HepG2 (cell line): ENCODE data around the gene SNN. TPM values are rescaled to one million over a fixed set of nuclear protein-coding genes. Genes with fewer than 3 reads are reported as not detected.

Experiments used
- ATAC-seq: fragments of 200-7000 bp; cut with Tn5 transposase; 3 replicates; pipeline ENCODE4 v1.9.1; 2020; ENCODE audit warnings: mild to moderate bottlenecking, moderate library complexity
- BruUV-seq: library from RNA; stranded (reverse); fragments of 400-500 nt; replicated peaks from 2 replicates; lab custom pipeline; 2021; lab: Mats Ljungman, UMichigan
- CTCF ChIA-PET: fragments of 300-600 bp; formaldehyde crosslinking; extraction: SDS; loops from one replicate; lab custom pipeline; 2021; ENCODE audit warnings: low total read pairs, inconsistent platforms, low intra/inter-chr PET ratio; lab: Yijun Ruan, JAX
- POLR2A ChIA-PET: fragments of 350-600 bp; sonication (Branson Sonifier 250); formaldehyde crosslinking; loops from one replicate; lab custom pipeline; 2020; ENCODE audit warnings: antibody characterized with exemption, inconsistent platforms; lab: Yijun Ruan, JAX
- DNase-seq: peaks from one replicate; pipeline ENCODE4 v3.0.0-alpha.2; 2015; ENCODE audit warnings: low spot score
- FAIRE-seq: peaks from 3 replicates; lab custom pipeline; 2011; peaks lifted over from hg19 to GRCh38; lab: Jason Lieb, UNC
- H2AFZ ChIP-seq: one replicate; pipeline ENCODE4 v1.6.1; 2011; ENCODE audit warnings: low read length, inconsistent platforms
- H3K27ac ChIP-seq: fragments of 300-600 bp; 3 replicates; pipeline ENCODE4 v1.8.0; 2011; ENCODE audit warnings: mixed run types, mild to moderate bottlenecking, mixed read lengths, low read length, inconsistent platforms; ENCODE audit not compliant: insufficient read depth; ENCODE audit errors: extremely low read length
- H3K27me3 ChIP-seq, 2 experiments: fragments of 200-600 bp in 1 of 2; 2 replicates in 1 of 2; 3 replicates in 1 of 2; pipeline versions ENCODE4 v1.6.0 to v1.8.0; 2011; ENCODE audit warnings: low read length in 2 of 2, mild to moderate bottlenecking in 2 of 2, moderate library complexity in 2 of 2, inconsistent platforms in 1 of 2; ENCODE audit not compliant: insufficient read depth in 2 of 2, control insufficient read depth in 1 of 2
- H3K36me3 ChIP-seq, 2 experiments: fragments of 200-600 bp in 1 of 2; replicated peaks in 1 of 2; 2 replicates in 1 of 2; 3 replicates in 1 of 2; pipeline versions ENCODE4 v1.5.1 to v1.8.0; 2011; ENCODE audit warnings: low read length in 2 of 2, inconsistent platforms in 1 of 2; ENCODE audit not compliant: insufficient read depth in 2 of 2, control insufficient read depth in 1 of 2
- H3K4me1 ChIP-seq: 2 replicates; pipeline ENCODE4 v1.5.1; 2012; ENCODE audit warnings: low read length, inconsistent platforms; ENCODE audit not compliant: insufficient read depth
- H3K4me2 ChIP-seq: 2 replicates; pipeline ENCODE4 v1.6.0; 2011; ENCODE audit warnings: low read depth, low read length, inconsistent platforms
- H3K4me3 ChIP-seq, 3 experiments: fragments of 200-600 bp in 1 of 3; sonication (generic), shearing (Covaris generic) in 1 of 3; replicated peaks in 1 of 3; 2 replicates each; pipeline ENCODE4 v1.5.1; 2011 to 2016; ENCODE audit warnings: low read length in 3 of 3, inconsistent platforms in 2 of 3, low read depth in 2 of 3, mild to moderate bottlenecking in 2 of 3, control low read depth in 1 of 3, mixed read lengths in 1 of 3; ENCODE audit not compliant: insufficient read depth in 1 of 3
- H3K79me2 ChIP-seq: one replicate; pipeline ENCODE4 v1.6.1; 2011; ENCODE audit warnings: low read length, inconsistent platforms; ENCODE audit not compliant: insufficient read depth
- H3K9ac ChIP-seq: 2 replicates; pipeline ENCODE4 v1.6.0; 2011; ENCODE audit warnings: mild to moderate bottlenecking, low read depth, low read length, inconsistent platforms; ENCODE audit not compliant: insufficient read depth
- H3K9me3 ChIP-seq: 2 replicates; pipeline ENCODE4 v1.5.1; 2012; ENCODE audit warnings: mild to moderate bottlenecking, low read length
- H4K20me1 ChIP-seq: 2 replicates; pipeline ENCODE4 v1.6.0; 2011; ENCODE audit warnings: inconsistent platforms, mild to moderate bottlenecking, low read length, moderate library complexity; ENCODE audit not compliant: insufficient read depth
- EP300 ChIP-seq, 3 experiments: sonication (generic) in 1 of 3; formaldehyde crosslinking in 1 of 3; IDR thresholded peaks; 2 replicates each; pipeline versions ENCODE4 v1.5.1 to v1.6.1; 2011 to 2020; ENCODE audit warnings: low read depth in 2 of 3, low read length in 2 of 3, borderline replicate concordance in 1 of 3, improper control_type of control experiment in 1 of 3, mild to moderate bottlenecking in 1 of 3, missing genetic modification reagents in 1 of 3, moderate library complexity in 1 of 3
- KAT7 ChIP-seq: IDR thresholded peaks from 2 replicates; pipeline ENCODE4 v1.6.1; 2018; ENCODE audit warnings: borderline replicate concordance, missing compliant biosample characterization
- KAT8 ChIP-seq: IDR thresholded peaks from 2 replicates; pipeline ENCODE4 v1.6.1; 2016; ENCODE audit warnings: missing genetic modification reagents, missing compliant biosample characterization
- NKX3-1 ChIP-seq: sonication (generic); formaldehyde crosslinking; IDR thresholded peaks from 2 replicates; pipeline ENCODE4 v1.5.0; 2020; ENCODE audit warnings: missing genetic modification reagents
- THAP11 ChIP-seq: IDR thresholded peaks from 2 replicates; pipeline ENCODE4 v1.6.1; 2016; ENCODE audit warnings: missing biosample characterization, missing genetic modification reagents
- ZNF18 ChIP-seq: sonication (generic); formaldehyde crosslinking; IDR thresholded peaks from 2 replicates; pipeline ENCODE4 v1.8.0; 2022; ENCODE audit warnings: mild to moderate bottlenecking, missing genetic modification reagents; ENCODE audit not compliant: insufficient replicate concordance
- ZNF232 ChIP-seq: sonication (generic); formaldehyde crosslinking; IDR thresholded peaks from 2 replicates; pipeline ENCODE4 v1.4.0; 2020; ENCODE audit warnings: missing genetic modification reagents, borderline replicate concordance
- ZNF496 ChIP-seq: sonication (generic); formaldehyde crosslinking; IDR thresholded peaks from 2 replicates; pipeline ENCODE4 v1.8.1; 2023; ENCODE audit warnings: mild to moderate bottlenecking, moderate library complexity, missing genetic modification reagents; ENCODE audit not compliant: insufficient replicate concordance
- ZNF660 ChIP-seq: sonication (generic); formaldehyde crosslinking; IDR thresholded peaks from 2 replicates; pipeline ENCODE4 v1.5.1; 2020; ENCODE audit warnings: mild to moderate bottlenecking, low read depth, missing genetic modification reagents, borderline replicate concordance
- ZNF670 ChIP-seq: sonication (generic); formaldehyde crosslinking; IDR thresholded peaks from 2 replicates; pipeline ENCODE4 v1.8.0; 2022; ENCODE audit warnings: mild to moderate bottlenecking, missing genetic modification reagents, borderline replicate concordance
- ZNF878 ChIP-seq: sonication (generic); formaldehyde crosslinking; IDR thresholded peaks from 2 replicates; pipeline ENCODE4 v1.8.1; 2023; ENCODE audit warnings: mild to moderate bottlenecking, missing genetic modification reagents, moderate library complexity
- WGBS: methylation state at CpG from one replicate; pipeline ENCODE4 v1.1.6; 2017; ENCODE audit warnings: low lambda C conversion rate; 5-methylcytosine and 5-hydroxymethylcytosine counted together
- in situ Hi-C: cut with HindIII; loops from 2 replicates; pipeline ENCODE4 v1.10.0; 2017; ENCODE audit warnings: low pct_unique_long_range_greater_than_20kb; ENCODE audit not compliant: extremely low pct_ligation_motif_present
- intact Hi-C: fragments of 100-400 bp; cut with micrococcal nuclease; formaldehyde crosslinking; loops from one replicate; pipeline ENCODE4 v1.10.0; 2022; ENCODE audit not compliant: unreplicated experiment
- polyA plus RNA-seq, 8 experiments: library from polyadenylated mRNA; depleted of rRNA in 3 of 8; stranded (reverse) in 7 of 8; unstranded in 1 of 8; fragments of >200 nt; fragmentation: Illumina TruSeq in 4 of 8; extraction: Trizol in 4 of 8; gene quantifications; 2 replicates each; pipeline versions ENCODE4 v1.2.1 to v1.2.3, GENCODE V29; 2011 to 2016; ENCODE audit warnings: low read depth in 4 of 8, missing spikeins in 1 of 8, mixed read lengths in 1 of 8; ENCODE audit not compliant: insufficient read depth in 1 of 8
- total RNA-seq, 5 experiments: library from RNA; depleted of rRNA; stranded (reverse); fragments of >200 nt; fragmentation: Illumina TruSeq; extraction: Trizol; gene quantifications; 2 replicates each; pipeline ENCODE4 v1.2.3, GENCODE V29; 2016; ENCODE audit warnings: low read depth in 1 of 5

The SNN gene
- total and polyA plus RNA-seq, 2 of the 13 experiments (the other 11 are each of a cell fraction or from before 2014, with no cell fraction given), result 5.2 to 8.4 TPM

DNA sequence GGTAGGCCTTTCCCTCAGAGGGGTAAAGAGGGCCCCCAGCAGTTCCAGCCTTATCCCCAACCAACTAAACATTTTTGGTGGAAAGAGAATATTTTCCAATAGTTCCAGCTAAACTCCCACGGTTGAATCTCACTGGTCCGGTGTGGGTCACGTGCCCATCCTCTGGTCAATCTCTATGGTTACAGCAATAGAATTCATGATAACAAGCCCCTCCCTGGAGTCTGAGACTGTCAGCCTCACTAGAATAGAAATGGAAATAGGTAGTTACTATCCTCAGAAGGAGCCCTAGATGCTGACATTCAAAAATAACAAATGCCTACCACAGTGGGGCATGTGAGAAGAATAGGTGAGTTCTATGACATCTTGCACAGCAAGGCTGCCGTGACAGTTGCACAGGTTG, 44.0 kb upstream of the SNN start:
- no peaks in the 10 kb centered on the region for H3K79me2 ChIP-seq
- POLR2A ChIA-PET, result interaction anchor here (1.4 kb wide), 1 partner anchor 9 kb away, joined by 3 read pairs; no protein-coding TSS in a partner anchor
- H3K36me3 ChIP-seq, result no peaks in the 10 kb centered on the region
- no peak overlapping the region for H2AFZ ChIP-seq
- H3K9ac ChIP-seq, result no peak overlapping the region
- intact Hi-C loops, result no loop called here
- WGBS, result 83% methylated on average over 4 of the region's 4 CpGs
- H3K27me3 ChIP-seq, result peaks cover 2 to 5% of the 10 kb centered on the region in 2 experiments; a peak in 3 of 5 replicates
- TF ChIP-seq ZNF670 (CRISPR knock-in tag) (no peak), NKX3-1 (CRISPR knock-in tag) (no peak), EP300 (IDR thresholded peaks at IDR 0.05; ENCODE audit: low read depth in 2 of 2, low read length in 2 of 2) (no peak), EP300 (CRISPR knock-in tag; IDR thresholded peaks at IDR 0.05; ENCODE audit: borderline replicate concordance) (no peak), ZNF660 (no peak), ZNF232 (CRISPR knock-in tag) (no peak), KAT8 (no peak), ZNF878 (no peak), KAT7 (CRISPR knock-in tag) (no peak), ZNF18 (CRISPR knock-in tag) (no peak), THAP11 (CRISPR knock-in tag) (no peak), ZNF496 (CRISPR knock-in tag) (no peak)
- CTCF ChIA-PET, result no interaction called here
- no peak overlapping the region for H3K4me3 ChIP-seq
- H3K4me2 ChIP-seq, result no peak overlapping the region
- H3K4me1 ChIP-seq, result peaks cover 40% of the 10 kb centered on the region
- no TSS peak for BruUV-seq
- DNase-seq (no peak), ATAC-seq (no peak), FAIRE-seq (no peak)
- in situ Hi-C loops, result no loop called here
- no peaks in the 10 kb centered on the region for H4K20me1 ChIP-seq
- H3K27ac ChIP-seq, result no peak overlapping the region
- no peaks in the 10 kb centered on the region for H3K9me3 ChIP-seq
